GM21576 (cell line): ENCODE results near the gene MACROD2.

Experiments
- ATAC-seq: cut with Tn5 transposase; IDR thresholded peaks from one replicate; pipeline ENCODE4 v1.9.1; 2021; ENCODE audit warnings: mild to moderate bottlenecking, moderate library complexity; ENCODE audit not compliant: unreplicated experiment

MACROD2 gene

GRCh38 chr20:15292405-15292804, 1297.1 kb downstream of the MACROD2 start:
- no peak for ATAC-seq

GRCh38 chr20:15296422-15296821, 1301.1 kb downstream of the MACROD2 start:
- ATAC-seq: no peak

- ATAC-seq: no peak
Measured at GRCh38 chr20:15297059-15297875, 1302.0 kb downstream of the MACROD2 start.

GRCh38 chr20:15302075-15302474, 1306.8 kb downstream of the MACROD2 start:
- ATAC-seq: no peak

GRCh38 chr20:15310361-15310760, 1315.0 kb downstream of the MACROD2 start:
- ATAC-seq: no peak

GRCh38 chr20:15316556-15316955, 1321.2 kb downstream of the MACROD2 start:
- no peak for ATAC-seq

- ATAC-seq: peak; percentile 86
Measured at GRCh38 chr20:15317546-15318232, 1322.4 kb downstream of the MACROD2 start.

GRCh38 chr20:15318682-15319081, 1323.4 kb downstream of the MACROD2 start:
- no peak for ATAC-seq

GRCh38 chr20:15319439-15319838, 1324.1 kb downstream of the MACROD2 start:
- no peak for ATAC-seq

GRCh38 chr20:15320941-15321340, 1325.6 kb downstream of the MACROD2 start:
- ATAC-seq: no peak

- no peak for ATAC-seq
Measured at GRCh38 chr20:15327123-15327522, 1331.8 kb downstream of the MACROD2 start.

- no peak for ATAC-seq
Measured at GRCh38 chr20:15328084-15328483, 1332.8 kb downstream of the MACROD2 start.

- ATAC-seq: peak; percentile 77
Measured at GRCh38 chr20:15332711-15333160, 1337.4 kb downstream of the MACROD2 start.

- peak; percentile 56 for ATAC-seq
Measured at GRCh38 chr20:15333170-15333569, 1337.9 kb downstream of the MACROD2 start.

- ATAC-seq: no peak
Measured at GRCh38 chr20:15336011-15336410, 1340.7 kb downstream of the MACROD2 start.

GRCh38 chr20:15336536-15336935, 1341.2 kb downstream of the MACROD2 start:
- ATAC-seq: no peak

GRCh38 chr20:15339264-15339663, 1343.9 kb downstream of the MACROD2 start:
- ATAC-seq: no peak

GRCh38 chr20:15342991-15343523, 1347.7 kb downstream of the MACROD2 start:
- no peak for ATAC-seq

- ATAC-seq: no peak
Measured at GRCh38 chr20:15345287-15345686, 1350.0 kb downstream of the MACROD2 start.

GRCh38 chr20:15346657-15347280, 1351.5 kb downstream of the MACROD2 start:
- no peak for ATAC-seq

- no peak for ATAC-seq
Measured at GRCh38 chr20:15359056-15359455, 1363.7 kb downstream of the MACROD2 start.
